ENCODE results near the gene PRR14.
A peak's percentile ranks its signal among the peaks of the same experiment; 100 is the strongest.
"Not testable (repeated sequence)": the region's sequence is repeated elsewhere in the genome, so short reads cannot be mapped to it uniquely, and the experiment has no call there.

PRR14 gene

GRCh38 chr16:30650369-30651123 lies at the start of gene PRR14:
Gene PRR14 (plus strand): TSS chr16:30650960. CDS start chr16:30651646, 686 bp downstream.
- peak; percentile 99 for DNase-seq

- no peak for DNase-seq
Observed at GRCh38 chr16:30601966-30602365, 48.8 kb upstream of the PRR14 start.

- no peak for DNase-seq
Observed at GRCh38 chr16:30602616-30603277, 48.0 kb upstream of the PRR14 start.

GRCh38 chr16:30603945-30604315 lies 46.8 kb upstream of the PRR14 start:
- DNase-seq, result no peak

- DNase-seq, result no peak
Observed at GRCh38 chr16:30604316-30604947, 46.3 kb upstream of the PRR14 start.

GRCh38 chr16:30605158-30605557 lies 45.6 kb upstream of the PRR14 start:
- no peak for DNase-seq

- DNase-seq, result no peak
Observed at GRCh38 chr16:30606004-30606403, 44.8 kb upstream of the PRR14 start.

GRCh38 chr16:30609002-30609925 lies 41.5 kb upstream of the PRR14 start:
- DNase-seq, result peak; percentile 5

GRCh38 chr16:30609926-30610839 lies 40.6 kb upstream of the PRR14 start, which contains the start of gene ZNF689:
Gene ZNF689 (minus strand): TSS chr16:30610389. CDS start chr16:30610041, 348 bp downstream.
- DNase-seq, result peak; percentile 95

GRCh38 chr16:30615358-30616091 lies 35.2 kb upstream of the PRR14 start:
- DNase-seq, result no peak

GRCh38 chr16:30619202-30619601 lies 31.6 kb upstream of the PRR14 start:
- no peak for DNase-seq

GRCh38 chr16:30619638-30620037 lies 31.1 kb upstream of the PRR14 start:
- DNase-seq, result no peak

GRCh38 chr16:30620169-30620568 lies 30.6 kb upstream of the PRR14 start:
- DNase-seq, result no peak

GRCh38 chr16:30621765-30622164 lies 29.0 kb upstream of the PRR14 start:
- no peak for DNase-seq

GRCh38 chr16:30622455-30623032 lies 28.2 kb upstream of the PRR14 start:
- DNase-seq, result no peak

GRCh38 chr16:30623536-30624283 lies 27.1 kb upstream of the PRR14 start:
- DNase-seq, result no peak

GRCh38 chr16:30626236-30626635 lies 24.5 kb upstream of the PRR14 start:
- DNase-seq, result no peak

- DNase-seq, result peak; percentile 67
Observed at GRCh38 chr16:30628628-30629540, 21.9 kb upstream of the PRR14 start.

GRCh38 chr16:30632454-30632853 lies 18.3 kb upstream of the PRR14 start:
- not testable (repeated sequence) for DNase-seq

Measured in NCI-H1436 (cell line).